Stimulated activated CD8-positive, alpha-beta memory T cell treated with anti-CD3 and anti-CD28 coated beads, Interleukin-15, amount 100 ng/mL, for 1 hour (primary cell): ENCODE data around the gene TBX19.
"Not testable (repeated sequence)": the region's sequence is repeated elsewhere in the genome, so short reads cannot be mapped to it uniquely, and the experiment has no call there.

Experiments
- DNase-seq: peaks from one replicate; pipeline ENCODE4 v3.0.0-alpha.2; 2020; ENCODE audit warnings: low read depth

Gene TBX19

DNA sequence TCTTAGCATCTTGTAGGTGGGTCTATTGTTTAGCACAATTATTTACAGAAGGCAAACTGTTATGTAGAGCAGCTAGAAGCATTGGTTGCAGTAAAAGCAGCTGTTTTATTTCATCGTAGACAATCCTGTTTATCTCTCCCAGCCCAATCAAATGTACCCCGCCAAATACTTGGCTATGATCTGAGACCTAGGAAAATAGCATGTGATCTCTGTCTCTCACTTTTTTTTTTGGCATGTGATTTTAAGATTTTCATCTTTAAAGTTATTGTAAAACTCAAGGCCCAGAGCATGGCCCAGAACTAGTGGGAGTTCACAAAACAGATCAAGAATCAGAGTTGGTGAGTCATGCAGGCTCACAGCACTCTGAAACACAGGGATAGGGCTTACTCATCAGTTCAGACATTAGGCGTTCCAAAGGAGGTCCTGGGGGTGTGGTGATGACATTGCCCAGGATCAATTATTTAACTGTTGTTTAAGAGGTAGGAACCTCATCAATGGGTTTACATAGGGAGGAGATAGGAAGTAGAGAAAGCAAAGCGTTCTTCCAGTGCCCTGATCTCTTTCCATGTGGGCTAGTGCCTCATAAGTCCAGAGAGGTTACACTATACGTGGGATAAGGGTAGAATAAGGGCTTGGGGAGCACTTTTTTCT lies 40.2 kb downstream of the TBX19 start:
- no peak for DNase-seq

DNA sequence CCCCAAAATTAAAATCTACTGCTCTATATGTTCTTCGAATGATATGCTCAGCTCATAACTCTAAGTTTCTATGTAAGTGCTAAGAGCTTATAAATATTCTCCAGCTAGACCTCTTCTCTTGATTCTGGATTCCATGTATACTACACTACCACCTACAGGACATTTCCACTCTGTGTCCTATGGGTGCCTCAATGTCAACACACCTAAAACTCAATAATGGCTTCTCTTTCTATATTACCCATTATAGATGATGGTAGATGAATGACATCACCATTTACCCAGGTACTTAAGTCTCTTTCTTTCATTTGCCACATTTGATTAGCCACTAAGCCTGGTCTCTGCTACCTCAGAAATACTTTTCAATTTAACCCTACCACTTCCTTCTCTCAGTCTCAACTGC lies 41.3 kb downstream of the TBX19 start:
- DNase-seq, result no peak

DNA sequence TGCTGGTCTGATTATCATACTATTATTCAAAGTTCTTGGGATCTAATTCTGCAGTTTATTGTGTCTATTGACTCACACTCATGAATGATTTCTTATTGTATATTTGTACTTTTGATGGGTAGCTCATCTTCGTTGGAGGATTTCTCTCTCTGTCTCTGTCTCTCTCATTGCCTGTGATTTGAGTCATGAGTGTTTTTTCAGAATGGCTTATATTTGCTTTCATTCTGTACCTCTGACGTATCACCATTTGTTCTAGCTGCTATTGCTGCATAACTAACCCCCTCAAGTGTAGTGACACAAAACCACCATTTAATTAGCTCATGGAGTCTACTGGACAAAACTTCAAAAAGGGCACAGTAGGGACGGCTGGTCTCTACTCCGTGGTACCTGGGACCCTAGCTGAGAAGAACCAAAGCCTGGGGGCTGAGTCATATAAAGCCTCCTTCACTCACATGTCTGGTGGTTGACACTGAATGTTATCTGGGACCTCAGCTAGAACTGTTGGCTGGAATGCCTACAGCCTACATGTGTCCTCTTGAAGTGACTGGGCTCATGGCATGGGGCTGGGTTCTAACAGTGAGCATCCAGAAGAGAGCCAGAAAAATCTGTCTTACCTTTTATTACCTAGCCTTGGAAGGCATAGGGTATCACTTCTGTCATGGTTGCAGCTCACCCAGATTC lies 44.2 kb downstream of the TBX19 start:
- DNase-seq, result no peak

DNA sequence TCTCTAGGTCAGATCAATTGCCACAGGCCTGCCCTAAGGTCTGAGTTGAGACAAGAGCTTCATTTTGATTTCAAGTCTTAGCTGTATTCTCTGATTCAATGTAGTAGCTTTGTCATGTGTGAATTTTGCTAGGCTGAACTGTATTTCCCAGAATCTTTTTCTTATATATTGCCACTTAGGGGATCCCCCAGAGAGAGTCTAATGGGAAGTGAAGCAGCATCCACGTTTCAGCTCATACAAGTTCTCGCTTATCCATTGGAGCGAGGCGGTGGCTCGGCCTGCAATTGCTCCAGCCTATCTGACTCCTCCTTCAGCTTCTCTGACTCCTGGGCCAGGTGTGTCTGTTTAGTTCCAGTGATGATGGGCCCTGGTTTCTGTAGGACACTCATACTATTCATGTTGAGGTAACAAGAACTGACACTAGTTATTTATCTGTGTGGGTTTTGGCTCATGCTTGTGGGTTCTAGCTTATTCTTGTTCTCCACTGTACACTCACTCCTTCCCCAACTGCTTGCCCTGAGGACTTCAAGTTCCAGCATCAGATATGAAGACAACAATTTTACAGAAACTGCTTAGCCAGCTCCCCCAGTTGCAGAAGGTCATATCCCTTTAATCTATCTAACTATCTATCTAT lies 48.2 kb downstream of the TBX19 start:
- no peak for DNase-seq

DNA sequence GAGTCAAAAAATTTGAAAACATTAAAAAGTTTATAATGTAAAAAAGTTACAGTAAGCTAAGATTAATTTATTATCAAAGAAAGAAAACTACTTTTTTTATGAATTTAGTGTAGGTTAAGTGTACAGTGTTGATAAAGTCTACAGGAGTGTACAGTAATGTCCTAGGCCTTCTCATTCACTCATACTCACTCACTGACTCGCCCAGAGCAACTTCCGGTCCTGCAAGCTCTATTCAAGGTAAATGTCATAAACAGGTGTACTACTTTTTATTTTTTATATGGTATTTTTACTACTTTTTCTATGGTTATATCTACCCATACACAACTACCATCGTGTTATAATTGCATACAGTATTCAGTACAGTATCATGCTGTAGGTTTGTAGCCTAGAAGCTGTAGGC lies 49.6 kb downstream of the TBX19 start:
- DNase-seq, result no peak

DNA sequence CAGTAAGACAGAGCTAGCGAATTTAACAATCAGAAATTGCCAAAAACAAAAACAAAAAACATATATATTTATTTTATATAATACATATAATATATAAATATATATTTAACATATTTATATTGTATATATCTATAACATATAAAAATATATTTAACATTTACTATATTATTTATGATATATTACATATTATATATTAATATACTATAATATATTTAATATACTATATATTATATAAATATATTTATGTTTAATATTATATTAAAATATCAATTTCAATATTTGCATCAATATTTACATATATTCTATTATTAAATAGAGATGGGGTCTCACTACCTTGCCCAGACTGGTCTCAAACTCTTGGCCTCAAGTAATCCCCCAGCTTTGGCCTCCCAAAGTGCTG lies 50.9 kb downstream of the TBX19 start:
- no peak for DNase-seq

DNA sequence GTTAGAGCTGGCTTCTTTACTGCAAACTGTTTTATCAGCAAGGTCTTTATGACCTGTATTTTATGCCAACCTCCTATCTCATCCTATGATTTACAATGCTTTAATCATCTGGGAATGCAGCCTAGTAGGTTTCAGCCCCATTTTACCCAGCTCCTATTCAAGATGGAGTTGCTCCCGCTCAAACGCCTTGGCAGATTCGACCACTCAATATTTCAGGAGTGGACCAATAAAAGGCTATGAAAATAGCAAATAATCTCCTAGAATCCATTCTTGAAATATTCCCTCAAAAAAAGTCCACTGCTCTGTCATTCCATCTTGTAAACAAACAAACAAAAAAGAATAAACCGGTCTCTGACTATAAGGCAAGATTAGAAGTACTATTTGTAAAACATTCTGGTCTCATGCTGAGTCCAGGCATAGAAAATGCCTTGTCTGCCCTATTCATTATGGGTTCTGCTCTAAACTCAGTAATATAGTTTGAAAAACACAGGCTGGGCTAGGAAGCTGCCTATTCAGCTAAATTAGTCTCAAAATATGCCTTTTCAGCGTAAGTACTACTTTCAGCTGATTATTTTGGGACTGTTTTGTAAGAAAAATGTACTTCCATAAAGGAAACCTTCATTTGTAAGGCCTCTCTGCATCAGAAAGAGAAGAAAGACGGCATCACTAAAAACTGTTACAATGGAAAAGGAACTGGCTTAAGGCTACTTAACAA lies 53.0 kb downstream of the TBX19 start:
- no peak for DNase-seq

DNA sequence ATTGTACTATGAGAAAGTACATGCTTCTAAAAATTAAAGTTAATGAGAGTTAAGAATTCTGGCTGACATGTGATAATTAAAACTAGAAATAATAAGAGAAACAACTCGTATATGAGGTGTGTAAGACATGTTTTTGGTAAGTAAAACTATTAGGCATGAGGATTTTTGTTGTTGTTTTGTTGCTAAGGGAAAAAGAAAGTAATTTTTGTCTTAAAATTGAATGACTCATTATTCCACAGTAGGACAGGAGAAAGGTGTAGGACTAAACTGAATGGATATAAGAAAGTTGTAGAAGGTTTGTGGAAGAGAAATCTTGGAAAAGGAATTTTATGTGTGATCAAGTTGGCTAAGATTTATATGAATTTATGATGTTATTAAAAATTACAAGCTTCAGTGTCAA lies 54.8 kb downstream of the TBX19 start:
- DNase-seq, result no peak

DNA sequence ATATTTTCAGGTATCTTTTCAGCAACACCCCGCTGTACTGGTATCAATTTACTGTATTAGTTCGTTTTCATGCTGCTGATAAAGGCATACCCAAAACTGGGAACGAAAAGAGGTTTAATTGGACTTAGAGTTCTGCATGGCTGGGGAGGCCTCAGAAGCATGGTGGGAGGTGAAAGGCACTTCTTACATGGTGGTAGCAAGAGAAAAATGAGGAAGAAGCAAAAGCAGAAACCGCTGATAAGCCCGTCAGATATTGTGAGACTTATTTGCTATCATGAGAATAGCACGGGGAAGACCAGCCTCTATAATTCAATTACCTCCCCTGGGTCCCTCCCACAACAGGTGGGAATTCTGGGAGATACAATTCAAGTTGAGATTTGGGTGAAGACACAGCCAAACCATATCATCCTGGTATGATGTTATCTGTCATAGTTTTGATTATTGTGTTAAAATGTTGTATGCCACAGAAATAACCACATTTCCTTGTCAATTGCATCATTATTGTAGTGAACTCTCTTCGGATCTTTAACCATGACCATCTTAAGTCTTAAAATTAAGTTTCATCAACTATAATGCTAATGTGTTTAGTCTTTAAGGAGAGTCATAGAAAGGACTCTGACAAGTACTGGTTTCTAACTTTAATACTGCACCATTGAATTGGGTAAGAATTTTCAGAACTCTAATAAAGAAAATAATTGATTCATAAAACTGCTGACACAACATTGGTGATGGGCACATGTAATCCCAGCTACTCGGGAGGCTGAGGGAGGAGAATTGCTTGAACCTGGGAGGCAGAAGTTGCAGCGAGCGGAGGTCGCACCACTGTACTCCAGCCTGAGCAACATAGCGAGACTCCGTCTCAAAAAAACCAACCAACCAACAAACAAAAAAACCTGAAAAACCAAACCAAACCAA lies 58.2 kb downstream of the TBX19 start:
- no peak for DNase-seq

DNA sequence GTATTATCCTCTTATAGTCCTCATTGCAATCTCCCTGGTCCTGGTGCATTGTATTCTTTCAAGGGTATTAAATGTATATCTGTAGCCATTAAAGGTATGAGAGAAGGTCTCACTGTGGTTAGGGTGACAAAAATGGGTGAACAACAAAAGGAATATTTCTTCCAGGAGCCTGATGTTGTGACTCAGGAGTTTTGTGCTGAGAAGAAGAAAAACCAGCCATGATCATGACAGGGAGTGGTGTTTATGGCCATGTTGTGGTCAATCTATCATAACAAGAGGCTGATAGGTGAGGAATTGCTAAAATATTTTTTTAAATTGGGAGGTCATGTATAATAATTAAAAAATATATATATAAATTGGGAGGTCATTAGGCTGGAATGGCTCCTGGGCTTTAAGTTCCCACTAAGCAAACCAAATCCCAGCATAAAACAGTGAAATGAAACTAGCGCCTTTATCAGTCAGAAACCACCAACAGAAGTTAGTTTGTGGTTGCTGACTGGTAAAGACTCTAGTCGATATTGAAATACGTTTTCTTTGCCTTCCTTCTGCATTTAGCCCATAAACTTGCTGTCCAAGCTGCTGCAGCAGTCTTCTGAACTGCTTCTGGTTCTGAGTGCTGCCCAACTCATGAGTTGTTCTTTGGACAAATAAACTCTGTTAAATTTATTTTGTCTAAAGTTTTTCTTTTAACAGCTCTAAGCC lies 60.3 kb downstream of the TBX19 start:
- DNase-seq, result no peak

DNA sequence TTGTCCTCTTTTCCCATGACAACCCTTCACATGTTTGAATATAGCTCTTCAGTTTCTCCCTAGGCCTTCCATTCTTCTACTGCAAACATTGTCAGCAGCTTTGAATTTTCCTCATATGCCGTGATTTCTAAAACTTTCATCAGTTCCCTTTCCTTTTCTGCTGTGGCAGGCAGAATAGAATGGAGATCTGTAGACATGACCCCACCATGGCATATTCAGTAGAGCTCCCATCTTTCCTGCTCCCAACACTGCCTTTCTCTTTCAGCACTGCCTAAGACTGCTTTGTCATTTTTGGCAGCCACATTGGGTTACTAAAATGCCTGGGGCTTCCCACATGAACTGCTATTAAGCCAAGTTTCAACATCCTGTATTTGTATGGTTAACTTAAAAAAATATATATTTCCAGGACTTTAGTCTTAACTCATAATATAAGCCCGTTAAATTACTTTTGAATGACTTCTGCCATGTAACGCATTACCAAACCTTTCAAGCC lies 60.9 kb downstream of the TBX19 start:
- no peak for DNase-seq

DNA sequence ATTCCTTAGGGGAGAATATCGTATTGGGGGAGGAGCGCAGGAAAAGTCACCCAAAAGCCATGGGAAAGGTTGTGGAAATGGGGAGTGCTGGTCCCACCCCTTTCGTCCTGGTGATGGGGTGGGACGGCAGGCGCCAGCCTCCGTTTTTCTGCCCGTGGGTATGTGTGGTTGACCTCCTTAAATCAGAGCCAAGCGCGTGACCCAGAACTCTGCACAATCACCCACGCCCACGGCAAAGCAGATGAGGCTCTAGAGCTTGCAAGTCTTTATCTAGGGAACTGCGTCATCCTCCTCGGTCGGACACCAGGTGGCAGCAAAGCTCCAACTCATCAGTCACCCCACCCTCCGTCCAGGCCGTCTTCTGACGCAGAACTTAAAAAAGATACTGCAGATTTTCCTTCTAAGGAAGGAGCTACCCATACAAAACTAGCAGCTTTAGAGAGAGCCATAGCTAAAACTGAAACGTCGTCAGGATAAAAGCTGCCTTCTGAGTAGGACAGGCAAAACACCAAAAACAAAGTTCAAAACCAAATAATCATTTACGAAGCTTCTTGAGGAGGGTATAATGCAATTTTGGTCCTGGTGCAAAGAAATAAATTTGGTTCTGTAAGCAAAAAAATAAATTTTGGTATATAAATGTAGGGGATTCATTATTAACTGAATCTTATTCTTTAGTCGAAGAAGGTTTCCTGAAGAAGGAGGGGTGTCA lies 62.0 kb downstream of the TBX19 start:
- peak; percentile 79 for DNase-seq

DNA sequence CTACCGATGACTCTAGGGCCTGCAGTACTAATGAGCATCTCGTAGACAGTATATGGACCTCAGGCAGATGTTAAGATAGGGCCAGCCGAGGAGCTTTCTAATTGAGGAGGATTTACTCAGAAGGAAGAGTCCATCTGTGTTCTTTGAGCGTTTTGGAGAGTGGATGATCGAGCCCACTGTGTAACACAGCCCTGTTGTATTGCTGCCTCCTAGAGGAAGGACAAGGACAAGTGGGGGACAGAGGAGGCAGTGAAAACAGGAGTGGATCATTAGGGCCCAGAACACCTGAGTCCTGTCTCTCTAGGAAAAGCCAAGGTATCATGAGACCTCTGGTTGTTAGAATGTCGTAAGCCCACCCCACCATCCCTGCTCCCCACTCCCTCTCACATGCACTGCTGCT lies 62.9 kb downstream of the TBX19 start:
- no peak for DNase-seq

DNA sequence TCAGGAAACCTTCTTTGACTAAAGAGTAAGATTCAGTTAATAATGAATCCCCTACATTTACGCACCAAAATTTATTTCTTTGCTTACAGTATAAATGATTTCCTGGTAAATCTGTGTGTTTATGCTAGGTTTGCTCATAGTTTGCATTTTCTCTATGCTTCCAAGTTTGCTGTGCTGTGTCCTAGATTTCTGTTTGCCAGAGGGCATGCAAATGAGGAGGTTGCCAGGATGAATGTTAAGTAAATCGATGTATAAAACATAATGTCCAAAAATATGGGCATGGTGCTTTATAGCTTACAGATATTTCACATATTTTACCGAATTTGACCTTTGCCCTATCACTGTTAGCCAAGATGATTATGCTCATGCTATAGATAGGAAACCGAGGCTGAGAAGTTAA lies 63.8 kb downstream of the TBX19 start:
- DNase-seq, result no peak

DNA sequence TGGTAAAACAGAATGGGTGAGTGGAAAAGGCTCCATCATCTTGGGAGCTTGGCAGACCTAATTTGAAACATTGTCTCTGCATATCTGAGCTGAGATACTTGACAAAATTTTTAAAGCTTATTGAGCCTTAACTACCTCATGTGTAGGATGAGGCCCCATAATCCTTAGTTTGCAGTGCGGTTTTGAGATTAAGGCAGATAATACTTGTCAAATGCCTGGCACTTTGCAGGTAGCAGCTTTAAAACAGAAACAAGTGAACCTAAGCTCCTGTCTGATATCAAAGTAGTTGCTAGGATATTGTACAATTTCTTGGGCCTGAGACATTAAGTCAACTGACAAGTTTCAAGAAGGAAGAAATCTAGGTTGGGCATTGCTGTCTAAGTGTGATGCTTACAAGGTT lies 65.3 kb downstream of the TBX19 start:
- DNase-seq, result no peak

DNA sequence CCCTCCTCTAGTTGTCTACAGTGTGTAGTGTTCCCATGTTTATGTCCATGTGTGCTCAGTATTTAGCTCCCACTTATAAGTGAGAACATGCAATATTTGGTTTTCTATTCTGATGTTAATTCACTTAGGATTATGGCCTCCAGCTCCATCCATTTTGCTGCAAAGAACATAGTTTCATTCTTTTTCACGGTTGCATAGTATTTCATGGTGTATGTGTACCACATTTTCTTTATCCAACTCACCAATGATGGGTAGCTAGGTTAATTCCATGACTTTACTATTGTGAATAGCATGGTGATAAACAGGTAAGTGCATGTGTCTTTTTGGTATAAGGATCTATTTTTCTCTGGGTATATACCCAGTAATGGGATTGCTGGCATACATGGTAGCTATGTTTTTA lies 67.0 kb downstream of the TBX19 start:
- DNase-seq, result no peak

DNA sequence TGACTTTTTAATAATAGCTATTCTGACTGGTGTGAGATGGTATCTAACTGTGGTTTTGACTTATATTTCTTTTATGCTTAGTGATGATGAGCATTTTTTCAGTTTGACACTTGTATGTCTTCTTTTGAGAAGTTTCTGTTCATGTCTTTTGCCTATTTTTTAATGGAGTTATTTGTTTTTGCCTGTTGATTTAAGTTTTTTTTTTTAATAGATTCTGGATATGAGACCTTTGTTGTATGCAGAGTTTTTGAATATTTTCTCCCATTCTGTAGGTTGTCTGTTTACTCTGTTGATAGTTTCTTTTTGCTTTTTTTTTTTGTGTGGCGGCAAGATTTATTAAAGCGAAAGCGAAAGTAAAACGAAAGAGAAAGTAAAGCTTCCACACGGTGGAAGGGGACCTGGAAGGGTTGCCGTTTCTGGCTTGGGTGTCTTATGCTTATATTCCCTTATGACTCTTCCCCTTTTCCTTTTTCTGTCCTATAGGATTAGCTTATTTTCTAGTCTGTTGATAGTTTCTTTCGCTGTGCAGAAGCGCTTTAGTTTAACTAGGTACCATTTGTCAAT lies 67.6 kb downstream of the TBX19 start:
- DNase-seq, result no peak

DNA sequence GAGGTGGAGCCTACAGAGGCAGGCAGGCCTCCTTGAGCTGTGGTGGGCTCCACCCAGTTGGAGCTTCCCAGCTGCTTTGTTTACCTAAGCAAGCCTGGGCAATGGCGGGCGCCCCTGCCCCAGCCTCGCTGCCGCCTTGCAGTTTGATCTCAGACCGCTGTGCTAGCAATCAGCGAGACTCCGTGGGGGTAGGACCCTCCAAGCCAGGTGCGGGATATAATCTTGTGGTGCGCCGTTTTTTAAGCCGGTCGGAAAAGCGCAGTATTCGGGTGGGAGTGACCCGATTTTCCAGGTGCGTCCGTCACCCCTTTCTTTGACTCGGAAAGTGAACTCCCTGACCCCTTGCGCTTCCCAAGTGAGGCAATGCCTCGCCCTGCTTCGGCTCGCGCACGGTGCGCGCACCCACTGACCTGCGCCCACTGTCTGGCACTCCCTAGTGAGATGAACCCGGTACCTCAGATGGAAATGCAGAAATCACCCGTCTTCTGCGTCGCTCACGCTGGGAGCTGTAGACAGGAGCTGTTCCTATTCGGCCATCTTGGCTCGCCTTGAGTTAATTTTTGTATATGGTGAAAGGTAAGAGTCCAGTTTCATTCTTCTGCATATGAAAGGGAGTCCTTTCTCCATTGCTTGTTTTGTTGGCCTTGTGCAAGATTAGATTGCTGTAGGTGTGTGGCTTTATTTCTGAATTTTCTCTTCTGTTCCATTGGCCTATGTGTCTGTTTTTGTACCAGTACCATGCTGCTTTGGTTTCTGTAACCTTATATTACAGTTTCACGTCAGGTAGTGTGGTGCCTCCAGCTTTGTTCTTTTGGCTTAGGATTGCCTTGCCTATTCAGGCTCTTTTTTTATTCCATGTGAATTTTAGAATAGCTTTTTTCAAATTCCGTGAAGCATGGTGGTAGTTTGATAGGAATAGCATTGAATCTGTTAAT lies 73.9 kb downstream of the TBX19 start:
- DNase-seq, result not testable (repeated sequence)
